ENCODE measurements around the gene DDX1. TPM values are rescaled to one million over a fixed set of nuclear protein-coding genes. Genes with fewer than 3 reads are reported as not detected.
"Not testable (repeated sequence)": the region's sequence is repeated elsewhere in the genome, so short reads cannot be mapped to it uniquely, and the experiment has no call there.

Gene DDX1
- total RNA-seq, 2 donors from 2014 or later: 89.2 to 91.6 TPM

DNA sequence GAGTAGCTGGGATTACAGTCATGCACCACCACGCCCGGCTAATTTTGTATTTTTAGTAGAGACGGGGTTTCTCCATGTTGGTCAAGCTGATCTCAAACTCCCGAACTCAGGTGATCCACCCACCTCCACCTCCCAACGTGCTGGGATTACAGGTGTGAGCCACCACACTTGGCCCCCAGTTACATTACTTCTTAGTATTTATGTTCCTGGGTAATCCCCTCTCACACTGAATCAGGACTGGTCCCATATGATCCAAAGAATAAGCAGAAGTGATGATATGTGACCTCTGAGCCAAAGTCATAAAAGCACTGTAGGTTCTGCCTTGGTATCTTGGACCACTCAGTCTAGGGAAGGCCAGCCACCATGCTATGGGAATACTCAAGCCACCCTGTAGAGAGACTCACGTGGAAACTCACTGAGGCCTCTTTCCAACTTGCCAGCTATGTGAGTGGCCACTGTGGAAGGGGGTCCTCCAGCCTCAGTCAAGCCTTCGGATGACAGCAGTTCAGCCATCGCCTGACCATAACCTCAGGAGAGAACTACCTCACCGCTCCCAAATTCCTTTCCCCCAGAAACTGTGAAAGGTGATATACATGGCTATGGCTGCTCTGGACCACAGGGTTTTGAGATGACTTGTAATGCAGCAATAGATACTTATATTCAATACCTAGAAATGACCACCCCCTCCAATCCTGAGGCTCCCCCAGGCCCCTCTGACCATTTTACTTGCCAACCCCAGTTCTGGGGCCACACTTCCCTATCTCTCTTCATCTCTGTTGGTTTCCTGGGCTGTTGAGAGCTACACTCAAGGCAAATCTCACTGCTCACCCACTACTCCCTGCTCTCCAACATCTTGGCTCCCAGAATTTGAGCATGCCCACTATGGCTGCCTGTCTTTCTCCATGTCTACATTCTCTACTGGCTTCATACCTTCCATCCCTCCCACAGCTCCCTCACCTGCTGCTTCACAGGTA, 80.5 kb downstream of the DDX1 start:
- Mint-ChIP-seq H3K4me1 (ENCODE audit: low read depth in 2 of 2) (no peaks in the 10 kb centered on the region), H3K27ac (no peak overlapping the region), H3K27me3 (peaks cover 15 to 41% of the 10 kb centered on the region in 2 donors), H3K36me3 (no peaks in the 10 kb centered on the region), H3K9me3 (no peaks in the 10 kb centered on the region), H3K4me3 (no peak overlapping the region)
- no peak for DNase-seq (ENCODE audit: low spot score)
- no peak for ATAC-seq

- Mint-ChIP-seq H3K4me3 (no peak overlapping the region), H3K9me3 (no peaks in the 10 kb centered on the region), H3K36me3 (no peaks in the 10 kb centered on the region), H3K4me1 (ENCODE audit: low read depth in 2 of 2) (no peaks in the 10 kb centered on the region), H3K27me3 (peaks cover 10 to 30% of the 10 kb centered on the region in 2 donors), H3K27ac (no peak overlapping the region)
- ATAC-seq: no peak
- no peak for DNase-seq (ENCODE audit: low spot score)
These were observed 81.6 kb downstream of the DDX1 start for GRCh38 chr2:15672961-15673918.

- no peaks in the 10 kb centered on the region for H3K9me3 Mint-ChIP-seq
- H3K27me3 Mint-ChIP-seq: peaks cover 9 to 22% of the 10 kb centered on the region in 2 donors
- no peak overlapping the region for H3K27ac Mint-ChIP-seq
- no peak for DNase-seq (ENCODE audit: low spot score)
- ATAC-seq: no peak
- no peak overlapping the region for H3K4me3 Mint-ChIP-seq
- no peaks in the 10 kb centered on the region for H3K4me1 Mint-ChIP-seq (ENCODE audit: low read depth in 2 of 2)
- no peaks in the 10 kb centered on the region for H3K36me3 Mint-ChIP-seq
These were observed 82.4 kb downstream of the DDX1 start for GRCh38 chr2:15673919-15674636.

GRCh38 chr2:15674637-15675455, 83.2 kb downstream of the DDX1 start:
- no peak for DNase-seq (ENCODE audit: low spot score)
- no peaks in the 10 kb centered on the region for H3K36me3 Mint-ChIP-seq
- peaks cover 9 to 22% of the 10 kb centered on the region in 2 donors for H3K27me3 Mint-ChIP-seq
- no peak overlapping the region for H3K27ac Mint-ChIP-seq
- no peak overlapping the region for H3K4me3 Mint-ChIP-seq
- no peaks in the 10 kb centered on the region for H3K4me1 Mint-ChIP-seq (ENCODE audit: low read depth in 2 of 2)
- no peaks in the 10 kb centered on the region for H3K9me3 Mint-ChIP-seq
- no peak for ATAC-seq

- Mint-ChIP-seq H3K36me3 (no peaks in the 10 kb centered on the region), H3K4me1 (ENCODE audit: low read depth in 2 of 2) (no peaks in the 10 kb centered on the region), H3K27me3 (peaks cover 9 to 22% of the 10 kb centered on the region in 2 donors), H3K27ac (no peak overlapping the region), H3K4me3 (no peak overlapping the region), H3K9me3 (no peaks in the 10 kb centered on the region)
- DNase-seq (ENCODE audit: low spot score): no peak
- no peak for ATAC-seq
These were observed 84.0 kb downstream of the DDX1 start for GRCh38 chr2:15675456-15676195.

DNA sequence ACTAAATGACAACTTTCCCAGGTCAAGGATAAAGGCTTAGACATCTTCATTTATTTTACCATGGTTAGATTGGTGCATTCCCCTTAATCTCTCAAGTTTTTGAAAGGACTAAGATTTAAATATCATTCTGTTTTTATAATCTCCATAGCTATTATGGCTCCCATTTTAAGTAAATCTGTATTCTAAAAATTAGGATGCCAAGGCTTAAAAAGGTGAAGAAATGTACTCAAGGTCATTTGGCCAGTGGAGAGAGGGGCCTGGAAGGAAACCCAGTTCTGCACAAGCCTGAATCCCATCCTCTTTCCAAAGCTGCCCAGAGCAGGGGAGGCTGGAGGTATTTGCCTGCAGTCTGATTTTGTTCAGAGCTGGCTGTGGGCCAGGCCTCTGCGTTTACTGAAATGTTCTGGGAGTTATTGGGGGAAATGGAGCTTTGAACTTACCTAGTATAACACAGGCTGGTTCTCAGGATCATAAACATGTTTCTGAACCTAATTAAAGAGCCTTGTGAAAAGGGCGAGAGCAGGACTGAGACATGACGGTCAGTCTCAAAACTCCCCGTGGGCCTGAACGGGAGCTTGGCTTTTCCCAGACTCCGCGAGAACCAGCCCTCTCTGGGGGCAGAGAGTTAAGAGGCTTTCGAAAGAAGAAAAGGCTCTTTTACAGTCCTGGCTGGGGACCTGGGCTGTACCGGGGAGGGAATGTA, 85.6 kb downstream of the DDX1 start:
- no peaks in the 10 kb centered on the region for H3K9me3 Mint-ChIP-seq
- ATAC-seq (no peak), DNase-seq (ENCODE audit: low spot score) (no peak)
- H3K27me3 Mint-ChIP-seq: peaks cover 9 to 20% of the 10 kb centered on the region in 2 donors
- H3K27ac Mint-ChIP-seq: no peak overlapping the region
- no peaks in the 10 kb centered on the region for H3K36me3 Mint-ChIP-seq
- H3K4me1 Mint-ChIP-seq (ENCODE audit: low read depth in 2 of 2): no peaks in the 10 kb centered on the region
- H3K4me3 Mint-ChIP-seq: no peak overlapping the region

GRCh38 chr2:15678346-15678745, 86.7 kb downstream of the DDX1 start:
- no peak for ATAC-seq
- Mint-ChIP-seq H3K9me3 (no peaks in the 10 kb centered on the region), H3K4me3 (no peak overlapping the region), H3K27me3 (peaks cover 3 to 11% of the 10 kb centered on the region in 2 donors), H3K4me1 (ENCODE audit: low read depth in 2 of 2) (no peaks in the 10 kb centered on the region), H3K27ac (no peak overlapping the region), H3K36me3 (no peaks in the 10 kb centered on the region)
- DNase-seq (ENCODE audit: low spot score): no peak

DNA sequence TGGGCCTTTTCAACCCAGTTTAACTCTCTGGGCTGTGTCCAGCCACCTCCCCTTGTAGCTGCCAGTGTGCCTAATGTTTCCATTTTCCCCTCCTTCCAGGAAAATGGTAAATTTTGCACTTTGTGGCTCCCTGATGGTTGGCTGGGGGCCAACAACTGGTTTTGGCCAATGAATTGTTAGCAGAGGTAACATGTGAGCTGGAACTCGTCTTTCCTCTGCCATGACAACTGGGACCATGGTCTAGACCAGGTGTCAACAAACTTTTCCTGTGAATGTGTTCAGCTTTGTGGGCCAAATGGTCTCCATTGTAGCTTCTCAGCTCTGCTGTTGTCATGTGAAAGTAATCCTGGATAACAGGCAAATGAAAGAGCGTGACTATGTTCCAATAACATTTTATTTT, 87.2 kb downstream of the DDX1 start:
- H3K4me3 Mint-ChIP-seq: no peak overlapping the region
- H3K9me3 Mint-ChIP-seq: no peaks in the 10 kb centered on the region
- H3K36me3 Mint-ChIP-seq: no peaks in the 10 kb centered on the region
- peaks cover 3 to 6% of the 10 kb centered on the region in 2 donors for H3K27me3 Mint-ChIP-seq
- H3K27ac Mint-ChIP-seq: no peak overlapping the region
- no peak for DNase-seq (ENCODE audit: low spot score)
- ATAC-seq: no peak
- H3K4me1 Mint-ChIP-seq (ENCODE audit: low read depth in 2 of 2): no peaks in the 10 kb centered on the region

- Mint-ChIP-seq H3K4me3 (no peak overlapping the region), H3K36me3 (no peaks in the 10 kb centered on the region), H3K27me3 (peaks cover 3 to 5% of the 10 kb centered on the region in 2 donors), H3K4me1 (ENCODE audit: low read depth in 2 of 2) (no peaks in the 10 kb centered on the region), H3K9me3 (no peaks in the 10 kb centered on the region), H3K27ac (no peak overlapping the region)
- no peak for DNase-seq (ENCODE audit: low spot score)
- no peak for ATAC-seq
These were observed 87.8 kb downstream of the DDX1 start for GRCh38 chr2:15679386-15679924.

DNA sequence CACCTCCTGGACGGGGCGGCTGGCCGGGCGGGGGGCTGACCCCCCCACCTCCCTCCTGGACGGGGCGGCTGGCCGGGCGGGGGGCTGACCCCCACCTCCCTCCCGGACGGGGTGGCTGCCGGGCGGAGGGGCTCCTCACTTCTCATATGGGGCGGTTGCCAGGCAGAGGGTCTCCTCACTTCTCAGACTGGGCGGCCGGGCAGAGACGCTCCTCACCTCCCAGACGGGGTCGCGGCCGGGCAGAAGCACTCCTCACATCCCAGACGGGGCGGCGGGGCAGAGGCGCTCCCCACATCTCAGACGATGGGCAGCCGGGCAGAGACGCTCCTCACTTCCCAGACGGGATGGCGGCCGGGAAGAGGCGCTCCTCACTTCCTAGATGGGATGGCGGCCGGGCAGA, 88.5 kb downstream of the DDX1 start:
- H3K27ac Mint-ChIP-seq; DNase-seq (ENCODE audit: low spot score); ATAC-seq; H3K27me3 Mint-ChIP-seq; H3K4me3 Mint-ChIP-seq; H3K9me3 Mint-ChIP-seq; H3K36me3 Mint-ChIP-seq; H3K4me1 Mint-ChIP-seq (ENCODE audit: low read depth in 2 of 2): not testable (repeated sequence)

Measured in natural killer cell treated with Interleukin-12 subunit alpha and Interleukin-12 subunit beta and Interleukin-15 and Interleukin-18, amount 100 ng/mL, for 72 hours (primary cell).